SHP77 (cell line): ENCODE measurements around the gene SIDT1.
"Not testable (repeated sequence)": the region's sequence is repeated elsewhere in the genome, so short reads cannot be mapped to it uniquely, and the experiment has no call there.

Experiments
- DNase-seq, 2 experiments: peaks; one replicate each; lab custom pipeline; 2025; lab: John Stamatoyannopoulos, UW

The SIDT1 gene

DNA sequence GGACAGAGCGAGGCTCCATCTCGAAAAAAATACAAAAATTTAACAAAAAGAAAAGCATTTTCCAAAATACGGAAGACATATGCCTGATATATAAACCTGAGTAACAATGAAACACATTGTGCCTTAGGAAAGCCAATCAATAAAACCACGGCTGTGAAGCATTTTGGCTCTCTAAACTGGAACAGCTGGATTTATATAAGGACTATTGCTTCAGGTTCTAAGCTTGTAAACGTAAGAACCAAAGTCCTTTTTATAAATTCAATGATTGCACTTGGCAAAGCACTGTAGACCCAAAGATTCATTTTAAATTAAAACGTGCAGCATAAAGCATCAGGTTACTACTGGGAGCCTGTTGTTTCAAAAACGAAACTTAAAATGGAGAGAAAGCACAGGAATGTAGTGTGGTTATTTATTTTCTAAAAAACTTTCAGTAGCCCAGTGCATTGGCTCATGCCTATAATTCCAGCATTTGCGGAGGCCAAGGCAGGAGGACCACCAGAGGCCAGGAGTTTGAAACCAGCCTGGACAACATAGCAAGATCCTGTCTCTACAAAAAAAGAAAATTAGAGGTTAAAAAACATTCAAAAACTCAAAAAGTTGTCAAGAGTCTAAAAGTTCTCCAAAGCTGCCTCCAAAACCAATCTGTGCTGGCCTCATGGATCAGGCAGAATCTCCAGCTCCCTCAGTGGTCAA lies 102.6 kb downstream of the SIDT1 start:
- no peak for DNase-seq

- not testable (repeated sequence) for DNase-seq
Measured at GRCh38 chr3:113636034-113636433, 103.7 kb downstream of the SIDT1 start.

DNA sequence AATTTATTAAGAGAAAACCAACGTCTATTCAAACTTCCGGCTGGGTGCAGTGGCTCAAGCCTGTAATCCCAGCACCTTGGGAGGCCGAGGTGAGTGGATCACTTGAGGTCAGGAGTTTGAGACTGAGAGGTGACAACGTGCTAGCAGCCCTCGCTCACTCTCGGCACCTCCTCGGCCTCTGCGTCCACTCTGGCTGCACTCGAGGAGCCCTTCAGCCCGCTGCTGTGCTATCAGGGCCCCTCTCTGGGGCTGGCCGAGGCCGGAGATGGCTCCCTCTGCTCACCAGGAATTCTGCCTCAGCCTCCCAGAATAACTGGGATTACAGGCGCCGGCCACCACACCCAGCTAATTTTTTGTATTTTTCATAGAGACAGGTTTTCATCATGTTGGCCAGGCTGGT lies 105.4 kb downstream of the SIDT1 start:
- DNase-seq, result no peak

DNA sequence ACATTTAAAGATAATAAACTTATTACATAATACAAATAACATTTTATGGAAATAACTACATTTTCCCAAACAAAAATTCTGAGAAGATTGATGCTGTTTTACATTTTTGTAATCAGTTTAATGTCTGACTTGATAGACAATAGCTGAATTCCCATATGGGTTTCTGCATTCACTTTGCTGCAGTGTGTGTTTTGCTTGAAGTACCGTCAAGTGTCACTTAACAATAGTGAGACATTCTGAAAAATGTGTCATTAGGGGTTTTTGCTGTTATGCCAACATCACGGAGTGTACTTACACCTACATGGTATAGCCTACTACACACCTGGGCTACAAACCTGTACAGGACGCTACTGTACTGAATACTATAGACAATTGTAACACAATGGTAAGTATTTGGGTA lies 106.6 kb downstream of the SIDT1 start:
- DNase-seq, result no peak

DNA sequence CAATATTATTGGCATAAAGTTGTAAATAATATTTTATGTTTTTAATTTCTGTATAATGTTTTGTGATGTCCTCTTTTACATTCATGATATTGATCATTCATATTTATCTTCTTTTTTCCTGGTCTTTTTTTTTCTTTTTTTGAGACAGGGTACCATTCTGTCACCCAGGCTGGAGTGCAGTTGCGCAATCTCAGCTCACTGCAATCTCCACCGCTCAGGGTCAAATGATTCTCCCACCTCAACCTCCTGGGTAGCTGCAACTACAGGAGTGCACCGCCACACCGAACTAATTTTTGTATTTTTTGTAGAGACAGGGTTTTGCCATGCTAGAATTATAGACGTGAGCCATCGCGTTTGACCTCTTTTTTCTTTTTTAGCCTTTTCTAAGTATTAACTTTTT lies 111.2 kb downstream of the SIDT1 start:
- DNase-seq, result no peak

DNA sequence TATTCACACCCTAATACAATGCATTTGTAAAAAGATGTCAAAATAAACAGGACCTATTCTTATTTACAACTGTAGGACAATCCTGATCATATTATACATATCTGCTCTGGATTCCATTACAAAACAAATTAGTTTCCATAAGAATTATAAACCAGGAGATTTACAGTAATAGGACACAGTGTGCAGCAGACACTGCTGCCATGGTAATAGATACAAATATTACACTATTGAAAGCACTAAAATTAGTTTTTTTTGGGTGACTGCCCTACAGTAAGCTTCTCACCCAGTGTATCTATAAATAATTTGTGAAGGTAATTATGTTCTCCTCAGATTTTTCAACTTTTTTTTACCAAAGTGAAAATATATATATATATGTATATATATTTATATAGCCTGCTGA lies 116.2 kb downstream of the SIDT1 start:
- DNase-seq, result no peak

GRCh38 chr3:113649174-113649845 lies 117.0 kb downstream of the SIDT1 start:
- no peak for DNase-seq

GRCh38 chr3:113654310-113654709 lies 122.0 kb downstream of the SIDT1 start:
- no peak for DNase-seq

DNA sequence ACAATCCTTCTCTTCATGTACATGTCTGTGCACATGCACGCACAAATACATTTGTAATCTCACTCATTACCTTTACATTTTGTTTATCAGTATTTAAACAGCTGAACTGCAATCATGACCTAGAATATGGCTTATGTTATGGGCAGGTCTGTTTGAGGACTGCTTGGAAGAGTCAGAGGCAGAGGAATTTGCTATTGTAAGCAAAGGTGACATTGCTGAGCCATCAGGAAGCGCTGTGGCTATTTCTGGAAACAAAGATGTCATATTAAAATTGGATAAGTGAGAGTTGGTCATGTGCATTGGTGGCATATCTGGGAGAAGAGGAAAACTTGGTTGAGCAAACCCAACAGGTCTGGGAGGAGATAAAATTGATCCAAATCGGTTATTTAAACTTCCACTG lies 122.5 kb downstream of the SIDT1 start:
- no peak for DNase-seq

GRCh38 chr3:113658107-113658506 lies 125.8 kb downstream of the SIDT1 start:
- no peak for DNase-seq

DNA sequence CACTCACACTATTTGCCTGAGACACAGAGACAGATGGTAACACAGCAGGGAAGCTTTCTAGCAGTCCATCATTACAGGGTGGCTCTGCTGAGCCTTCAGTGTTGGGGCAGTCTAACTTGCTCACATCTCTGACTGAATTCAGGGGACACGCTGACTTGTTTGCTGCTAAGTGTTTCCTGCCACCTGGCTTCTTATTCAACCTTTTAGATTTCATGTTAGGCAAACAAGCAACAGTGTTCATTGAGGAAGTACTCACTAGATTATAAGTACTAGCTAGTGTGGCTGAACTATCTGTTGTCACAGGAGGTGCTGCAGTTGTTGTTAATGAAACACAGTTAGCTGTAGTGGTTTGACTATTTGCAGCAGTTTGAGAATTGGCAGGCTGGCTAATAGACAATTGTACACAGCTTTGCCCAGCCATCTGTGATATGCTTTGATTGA lies 126.8 kb downstream of the SIDT1 start:
- DNase-seq, result no peak

GRCh38 chr3:113659996-113660395 lies 127.6 kb downstream of the SIDT1 start:
- no peak for DNase-seq

GRCh38 chr3:113660458-113660857 lies 128.1 kb downstream of the SIDT1 start:
- no peak for DNase-seq

DNA sequence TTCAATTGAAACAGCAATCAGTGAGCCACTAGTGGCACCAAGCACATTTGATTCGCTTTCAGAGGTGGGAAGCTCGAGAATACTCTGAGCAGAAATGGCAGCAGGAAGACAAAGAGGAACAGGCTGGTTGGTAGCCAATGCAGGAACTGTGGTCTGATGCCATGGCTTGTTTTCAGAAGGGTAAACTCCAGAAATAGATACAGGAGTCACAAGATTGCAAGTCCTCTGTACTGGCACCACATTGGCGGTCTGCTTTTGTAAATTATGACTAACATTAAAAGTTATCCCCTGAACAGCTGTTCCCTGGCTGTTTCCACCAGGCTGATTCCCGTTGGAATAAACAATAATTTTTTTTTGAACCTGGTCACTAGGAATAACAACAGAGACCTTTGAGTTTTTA lies 128.5 kb downstream of the SIDT1 start:
- no peak for DNase-seq

DNA sequence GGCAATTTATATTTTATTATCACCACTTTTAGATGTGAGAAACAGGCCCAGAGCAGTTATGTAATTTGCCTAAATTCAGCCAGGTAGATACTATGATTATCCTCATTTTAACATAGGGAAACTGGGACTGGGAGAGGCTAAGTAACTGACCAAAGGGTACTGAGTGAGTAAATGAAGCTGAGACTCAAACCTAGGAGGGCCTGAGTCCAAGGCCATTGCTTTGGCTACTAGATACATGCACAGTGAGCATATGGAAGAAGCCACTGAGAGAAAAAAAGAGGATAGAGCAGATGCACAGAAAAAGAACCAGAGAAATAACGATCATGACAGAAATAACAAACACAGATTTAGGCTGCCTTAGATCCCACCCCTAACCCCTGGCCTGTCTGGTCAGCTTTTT lies 130.5 kb downstream of the SIDT1 start:
- DNase-seq, result no peak

DNA sequence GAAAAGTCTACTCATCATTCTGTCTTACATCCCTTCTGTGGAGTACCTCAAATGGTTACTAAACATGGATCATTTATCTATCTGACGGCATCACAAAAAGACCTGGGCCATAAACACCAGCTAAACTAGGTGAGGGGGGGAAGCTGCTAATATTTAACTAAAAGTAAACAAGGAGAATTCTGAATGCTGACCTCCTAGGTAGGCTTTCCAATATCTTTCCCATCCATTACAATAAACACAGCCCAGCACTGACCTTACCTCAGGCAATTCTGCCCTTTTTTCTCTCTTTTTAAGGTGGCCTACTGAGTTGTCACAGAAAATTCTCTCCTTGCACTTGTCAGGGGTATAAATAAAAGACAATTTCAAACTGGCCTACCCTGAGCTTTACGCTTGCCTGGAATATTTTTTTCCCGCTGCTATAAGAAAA lies 131.0 kb downstream of the SIDT1 start:
- DNase-seq, result no peak

DNA sequence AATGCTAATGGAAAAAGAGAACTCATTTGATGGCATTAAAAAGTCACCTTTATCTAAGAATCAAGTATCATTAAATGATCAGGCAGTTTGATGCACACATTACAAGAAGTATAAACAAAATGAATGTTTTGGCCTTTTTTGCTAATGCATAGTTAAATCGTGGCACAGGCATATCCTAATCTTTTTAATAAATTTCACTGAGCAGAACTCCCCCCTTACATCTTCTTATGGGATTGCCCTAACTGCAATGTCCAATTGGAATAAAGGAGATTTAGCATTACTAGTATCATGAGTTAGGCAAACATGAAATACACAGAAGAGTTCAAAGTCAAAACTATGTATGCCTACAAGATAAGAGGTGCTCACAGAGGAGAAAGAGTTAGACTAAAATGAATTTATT lies 131.4 kb downstream of the SIDT1 start:
- DNase-seq, result no peak

DNA sequence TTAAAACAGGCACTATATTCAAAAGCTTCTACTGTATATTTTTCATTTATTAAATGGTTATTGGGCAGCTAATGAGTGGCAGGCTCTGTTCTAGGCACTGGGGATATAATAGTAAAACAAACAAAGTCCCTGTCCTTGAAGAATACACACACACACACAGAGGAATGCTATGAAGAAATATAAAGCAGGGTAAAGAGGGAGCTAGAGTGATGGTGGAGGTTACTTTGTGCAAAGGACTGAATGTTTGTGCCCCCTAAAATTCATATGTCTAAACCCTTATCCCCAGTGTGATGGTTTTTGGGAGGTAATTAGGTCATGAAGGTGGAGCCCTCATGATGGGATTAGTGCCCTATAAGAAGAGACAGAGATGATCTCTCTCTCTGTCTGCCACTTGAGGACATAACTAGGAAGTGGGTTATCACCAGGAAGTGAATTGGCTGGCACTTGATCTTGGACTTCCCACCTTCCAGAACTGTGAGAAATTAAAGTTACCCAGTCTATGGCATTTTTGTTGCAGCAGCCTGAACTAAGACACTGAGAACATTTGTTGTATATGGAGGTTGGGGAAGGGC lies 132.3 kb downstream of the SIDT1 start:
- DNase-seq, result no peak

DNA sequence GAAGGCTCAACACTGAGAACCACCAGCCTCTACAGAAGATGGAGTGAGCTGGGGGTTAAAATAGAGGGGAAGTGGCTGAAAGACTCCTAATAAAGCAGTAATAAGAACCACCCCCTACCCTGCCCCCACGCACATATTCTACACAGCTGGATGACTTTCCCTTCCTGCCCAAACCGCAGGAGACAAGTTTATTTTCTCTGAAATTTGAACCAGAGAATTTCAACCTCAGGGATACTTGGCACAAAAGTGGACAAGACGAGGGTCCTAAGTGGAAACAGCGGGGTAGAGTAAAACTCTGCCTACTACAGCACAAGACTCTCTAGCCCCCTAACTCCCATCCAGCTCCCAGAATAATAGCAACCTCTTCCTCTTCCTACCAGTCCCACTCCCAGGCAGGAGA lies 135.7 kb downstream of the SIDT1 start:
- no peak for DNase-seq

DNA sequence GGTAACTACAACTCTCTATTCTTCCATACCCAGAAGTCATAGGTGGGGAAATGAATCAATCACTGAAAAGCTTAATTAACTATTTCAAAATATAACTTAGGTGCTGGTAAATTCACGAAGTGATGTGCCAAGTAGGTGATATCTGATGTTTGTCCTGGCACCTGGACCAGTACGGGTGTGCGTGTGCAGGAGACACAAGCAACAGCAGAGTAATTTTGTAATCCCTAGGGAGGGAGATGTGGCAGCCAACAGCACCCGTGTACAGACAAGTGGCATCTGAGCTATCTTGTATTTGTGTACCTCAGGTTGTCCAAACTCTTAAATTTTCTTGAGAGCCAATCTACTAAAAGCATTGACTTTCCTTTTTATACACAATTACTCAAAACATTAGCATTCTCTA lies 141.2 kb downstream of the SIDT1 start:
- DNase-seq, result no peak

DNA sequence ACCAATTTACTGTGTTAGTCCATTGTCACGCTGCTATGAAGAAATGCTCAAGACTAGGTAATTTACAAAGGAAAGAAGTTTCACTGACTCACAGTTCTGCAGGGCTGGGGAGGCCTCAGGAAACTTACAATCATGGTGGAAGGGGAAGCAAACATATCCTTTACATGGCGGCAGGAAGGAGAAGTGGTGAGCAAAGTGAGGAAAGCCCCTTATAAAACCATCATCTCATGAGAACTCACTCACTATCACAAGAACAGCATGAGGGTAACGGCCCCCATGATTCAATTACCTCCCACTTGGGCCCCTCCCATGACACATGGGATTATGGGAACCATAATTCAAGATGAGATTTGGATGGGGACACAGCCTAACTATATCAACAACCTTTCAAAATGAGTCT lies 143.9 kb downstream of the SIDT1 start:
- no peak for DNase-seq

GRCh38 chr3:113677737-113678136 lies 145.4 kb downstream of the SIDT1 start:
- no peak for DNase-seq

DNA sequence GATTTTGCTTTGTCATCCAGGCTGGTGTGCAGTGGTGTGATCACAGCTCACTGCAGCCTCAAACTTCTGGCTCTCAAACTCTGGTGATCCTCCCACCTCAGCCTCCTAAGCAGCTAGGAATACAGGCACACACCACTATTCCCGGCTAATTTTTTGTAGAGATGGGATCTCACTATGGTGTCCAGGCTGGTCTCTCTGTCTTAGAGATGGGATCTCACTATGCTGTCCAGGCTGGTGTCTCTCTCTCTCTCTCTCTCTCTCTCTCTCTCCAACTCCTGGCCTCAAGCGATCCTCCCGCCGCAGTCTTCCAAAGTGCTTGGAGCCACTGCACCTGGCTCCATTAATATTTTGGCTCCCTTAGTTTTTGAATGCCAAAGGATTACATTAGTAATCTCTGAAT lies 146.4 kb downstream of the SIDT1 start:
- no peak for DNase-seq
